A549 (cell line): ENCODE measurements around the gene UVRAG.

ENCODE experiments used
- CHD2 ChIP-seq: fragments of 150-350 bp; IDR thresholded peaks from 2 replicates; pipeline ENCODE4 v1.6.1; 2014; ENCODE audit warnings: low read length; ENCODE audit not compliant: partially characterized antibody
- EP300 ChIP-seq, 2 experiments: fragments of >200 bp; sonication (Bioruptor Twin); formaldehyde crosslinking; IDR thresholded peaks; 2 replicates in 1 of 2; 3 replicates in 1 of 2; pipeline ENCODE4 v1.6.1; 2016 to 2017
- JUN ChIP-seq, 2 experiments: fragments of >200 bp; sonication (Bioruptor Twin); formaldehyde crosslinking; IDR thresholded peaks; 2 replicates in 1 of 2; 3 replicates in 1 of 2; pipeline ENCODE4 v1.6.1; 2016 to 2017
- KDM1A ChIP-seq: fragments of 200-600 bp; sonication (generic); IDR thresholded peaks from 2 replicates; pipeline ENCODE4 v1.6.1; 2016; ENCODE audit warnings: low read depth, mild to moderate bottlenecking
- NR3C1 ChIP-seq: fragments of >200 bp; sonication (Bioruptor Twin); formaldehyde crosslinking; IDR thresholded peaks from 3 replicates; pipeline ENCODE4 v1.6.1; 2017
- PHF8 ChIP-seq: fragments of 200-600 bp; sonication (generic); IDR thresholded peaks from 2 replicates; pipeline ENCODE4 v1.6.1; 2016; ENCODE audit warnings: low read depth, mild to moderate bottlenecking, antibody characterized with exemption, moderate library complexity, borderline replicate concordance
- POLR2A ChIP-seq: IDR thresholded peaks from 2 replicates; pipeline ENCODE4 v1.6.1; 2012; ENCODE audit warnings: mild to moderate bottlenecking, low read length
- RCOR1 ChIP-seq: fragments of 150-350 bp; IDR thresholded peaks from 2 replicates; pipeline ENCODE4 v1.6.1; 2014; ENCODE audit warnings: antibody characterized with exemption, low read length, low read depth
- SMC3 ChIP-seq: fragments of >200 bp; sonication (Bioruptor Twin); formaldehyde crosslinking; IDR thresholded peaks from 3 replicates; pipeline ENCODE4 v1.6.1; 2018; ENCODE audit warnings: inconsistent platforms
- ZFP36 ChIP-seq: fragments of 450-650 bp; IDR thresholded peaks from 2 replicates; pipeline ENCODE4 v1.6.1; 2014; ENCODE audit warnings: borderline replicate concordance; ENCODE audit not compliant: partially characterized antibody
- TF ChIP-seq, protein P1 (sequence below): fragments of >200 bp; sonication (Bioruptor Twin); formaldehyde crosslinking; IDR thresholded peaks from 3 replicates; pipeline ENCODE4 v1.5.1; 2016
- TF ChIP-seq, protein P2 (sequence below): IDR thresholded peaks from 2 replicates; pipeline ENCODE4 v1.6.1; 2012
- TF ChIP-seq, protein P3 (sequence below): fragments of 150-350 bp; IDR thresholded peaks from 2 replicates; pipeline ENCODE4 v1.6.1; 2014; ENCODE audit warnings: low read depth, mild to moderate bottlenecking, low read length

DNA sequence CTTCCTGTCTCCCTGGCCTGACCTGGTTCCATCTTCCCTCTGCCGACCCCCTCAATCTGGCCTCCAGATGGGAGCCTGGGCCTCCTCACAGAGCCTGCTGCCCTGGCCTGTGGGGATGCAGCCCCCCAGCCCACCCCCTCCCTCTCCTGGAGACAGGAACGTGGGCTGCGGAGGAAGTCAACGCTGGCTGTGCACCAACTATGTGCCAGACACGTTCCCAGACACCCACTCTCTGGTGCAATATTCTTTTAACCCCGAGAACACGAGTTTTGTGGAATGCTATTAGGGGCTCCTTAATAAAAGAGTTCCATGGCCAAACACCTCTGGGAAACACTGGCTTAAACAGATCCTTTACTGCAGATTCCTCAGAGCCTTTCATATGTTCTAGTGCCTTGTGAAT, 375.4 kb downstream of the UVRAG start:
- TF ChIP-seq, protein P1, sequence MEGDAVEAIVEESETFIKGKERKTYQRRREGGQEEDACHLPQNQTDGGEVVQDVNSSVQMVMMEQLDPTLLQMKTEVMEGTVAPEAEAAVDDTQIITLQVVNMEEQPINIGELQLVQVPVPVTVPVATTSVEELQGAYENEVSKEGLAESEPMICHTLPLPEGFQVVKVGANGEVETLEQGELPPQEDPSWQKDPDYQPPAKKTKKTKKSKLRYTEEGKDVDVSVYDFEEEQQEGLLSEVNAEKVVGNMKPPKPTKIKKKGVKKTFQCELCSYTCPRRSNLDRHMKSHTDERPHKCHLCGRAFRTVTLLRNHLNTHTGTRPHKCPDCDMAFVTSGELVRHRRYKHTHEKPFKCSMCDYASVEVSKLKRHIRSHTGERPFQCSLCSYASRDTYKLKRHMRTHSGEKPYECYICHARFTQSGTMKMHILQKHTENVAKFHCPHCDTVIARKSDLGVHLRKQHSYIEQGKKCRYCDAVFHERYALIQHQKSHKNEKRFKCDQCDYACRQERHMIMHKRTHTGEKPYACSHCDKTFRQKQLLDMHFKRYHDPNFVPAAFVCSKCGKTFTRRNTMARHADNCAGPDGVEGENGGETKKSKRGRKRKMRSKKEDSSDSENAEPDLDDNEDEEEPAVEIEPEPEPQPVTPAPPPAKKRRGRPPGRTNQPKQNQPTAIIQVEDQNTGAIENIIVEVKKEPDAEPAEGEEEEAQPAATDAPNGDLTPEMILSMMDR = no peak
- TF ChIP-seq SMC3 (no peak), NR3C1 (no peak), KDM1A (no peak), ZFP36 (no peak), RCOR1 (no peak), CHD2 (no peak), EP300 (IDR thresholded peaks at IDR 0.05) (no peak), PHF8 (no peak), POLR2A (no peak), JUN (IDR thresholded peaks at IDR 0.05) (no peak)
- TF ChIP-seq, protein P2, sequence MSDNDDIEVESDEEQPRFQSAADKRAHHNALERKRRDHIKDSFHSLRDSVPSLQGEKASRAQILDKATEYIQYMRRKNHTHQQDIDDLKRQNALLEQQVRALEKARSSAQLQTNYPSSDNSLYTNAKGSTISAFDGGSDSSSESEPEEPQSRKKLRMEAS = no peak
- TF ChIP-seq, protein P3, sequence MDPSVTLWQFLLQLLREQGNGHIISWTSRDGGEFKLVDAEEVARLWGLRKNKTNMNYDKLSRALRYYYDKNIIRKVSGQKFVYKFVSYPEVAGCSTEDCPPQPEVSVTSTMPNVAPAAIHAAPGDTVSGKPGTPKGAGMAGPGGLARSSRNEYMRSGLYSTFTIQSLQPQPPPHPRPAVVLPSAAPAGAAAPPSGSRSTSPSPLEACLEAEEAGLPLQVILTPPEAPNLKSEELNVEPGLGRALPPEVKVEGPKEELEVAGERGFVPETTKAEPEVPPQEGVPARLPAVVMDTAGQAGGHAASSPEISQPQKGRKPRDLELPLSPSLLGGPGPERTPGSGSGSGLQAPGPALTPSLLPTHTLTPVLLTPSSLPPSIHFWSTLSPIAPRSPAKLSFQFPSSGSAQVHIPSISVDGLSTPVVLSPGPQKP = no peak
